Natural killer cell treated with Interleukin-12 subunit alpha and Interleukin-12 subunit beta and Interleukin-15 and Interleukin-18, amount 100 ng/mL, for 72 hours (primary cell): Measurements from ENCODE around the gene FOXK2. TPM values are rescaled to one million over a fixed set of nuclear protein-coding genes. Genes with fewer than 3 reads are reported as not detected.
A peak's percentile ranks its signal among the peaks of the same experiment; 100 is the strongest.
"Not testable (repeated sequence)": the region's sequence is repeated elsewhere in the genome, so short reads cannot be mapped to it uniquely, and the experiment has no call there.

Experiments
- ATAC-seq, 2 donors: fragments of 150-1000 bp; cut with Tn5 transposase in 1 of 2; sonication (Bioruptor Pico), chemical (Tn5 transposase) in 1 of 2; 2 replicates each; pipeline ENCODE4 v1.10.0; 2021
- DNase-seq: peaks from one replicate; pipeline ENCODE4 v3.0.0; 2022; ENCODE audit warnings: low spot score
- H3K27ac Mint-ChIP-seq, 2 donors: 1 replicate in 1 of 2; 2 replicates in 1 of 2; pipeline ENCODE4 v1.8.0; 2022; ENCODE audit warnings: mixed read lengths in 2 of 2, mild to moderate bottlenecking in 1 of 2, moderate library complexity in 1 of 2
- H3K27me3 Mint-ChIP-seq, 2 donors: 1 replicate in 1 of 2; 2 replicates in 1 of 2; pipeline ENCODE4 v1.8.0; 2022; ENCODE audit warnings: mixed read lengths in 2 of 2
- H3K36me3 Mint-ChIP-seq: one replicate; pipeline ENCODE4 v1.8.0; 2022; ENCODE audit warnings: mixed read lengths
- H3K4me1 Mint-ChIP-seq, 2 donors: 1 replicate in 1 of 2; 2 replicates in 1 of 2; pipeline ENCODE4 v1.8.0; 2022; ENCODE audit warnings: low read depth in 2 of 2, mixed read lengths in 2 of 2, mild to moderate bottlenecking in 1 of 2
- H3K4me3 Mint-ChIP-seq: one replicate; pipeline ENCODE4 v1.8.0; 2022; ENCODE audit warnings: mixed read lengths
- H3K9me3 Mint-ChIP-seq: 2 replicates; pipeline ENCODE4 v1.8.0; 2022; ENCODE audit warnings: mixed read lengths
- total RNA-seq, 2 donors: library from RNA; stranded (reverse); gene quantifications; one replicate each; pipeline ENCODE4 v1.2.3, GENCODE V29; 2022

FOXK2 gene
- total RNA-seq, 2 donors from 2014 or later: 60.9 to 108 TPM

DNA sequence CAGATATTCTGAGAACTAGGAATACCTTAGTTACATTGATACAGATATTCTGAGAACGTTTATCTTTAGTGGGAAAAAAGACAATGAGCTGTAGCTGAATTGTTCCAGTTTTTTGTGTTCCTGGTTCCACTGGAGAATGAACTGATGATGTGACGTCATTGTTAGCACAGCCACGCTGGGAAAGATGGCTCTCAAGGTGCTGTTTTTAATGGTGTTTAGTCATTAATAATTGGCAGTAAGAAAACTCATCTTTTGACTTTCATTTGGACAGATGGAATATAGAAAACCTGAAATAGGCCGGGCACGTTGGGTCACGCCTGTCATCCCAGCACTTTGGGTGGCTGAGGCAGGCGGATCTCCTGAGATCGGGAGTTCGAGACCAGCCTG, 10.4 kb downstream of the FOXK2 start:
- H3K36me3 Mint-ChIP-seq: no peaks in the 10 kb centered on the region
- no peaks in the 10 kb centered on the region for H3K27me3 Mint-ChIP-seq
- DNase-seq (no peak), ATAC-seq (no peak)
- H3K27ac Mint-ChIP-seq: no peak overlapping the region
- H3K4me1 Mint-ChIP-seq: peaks cover 42 to 46% of the 10 kb centered on the region in 2 donors
- H3K4me3 Mint-ChIP-seq: no peak overlapping the region
- no peaks in the 10 kb centered on the region for H3K9me3 Mint-ChIP-seq

DNA sequence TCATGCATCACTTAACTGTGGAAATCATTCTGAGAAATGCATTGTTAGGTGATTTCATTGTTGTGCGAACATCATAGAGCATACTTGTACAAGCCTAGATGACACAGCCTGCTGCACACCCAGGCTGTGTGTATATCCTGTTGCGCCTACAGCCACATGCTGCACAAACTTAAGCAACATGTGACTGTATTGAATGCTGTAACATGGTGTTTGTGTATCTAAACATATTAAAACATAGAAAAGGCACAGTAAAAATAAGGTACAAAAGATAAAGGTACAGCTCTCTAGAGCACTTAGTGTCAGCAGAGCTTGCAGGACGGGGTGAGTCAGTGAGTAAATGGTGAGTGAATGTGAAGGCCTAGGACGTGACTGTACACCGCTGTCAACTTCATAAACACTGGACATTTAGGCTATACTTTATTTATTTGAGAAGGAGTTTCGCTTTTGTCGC, 11.9 kb downstream of the FOXK2 start:
- no peaks in the 10 kb centered on the region for H3K9me3 Mint-ChIP-seq

DNA sequence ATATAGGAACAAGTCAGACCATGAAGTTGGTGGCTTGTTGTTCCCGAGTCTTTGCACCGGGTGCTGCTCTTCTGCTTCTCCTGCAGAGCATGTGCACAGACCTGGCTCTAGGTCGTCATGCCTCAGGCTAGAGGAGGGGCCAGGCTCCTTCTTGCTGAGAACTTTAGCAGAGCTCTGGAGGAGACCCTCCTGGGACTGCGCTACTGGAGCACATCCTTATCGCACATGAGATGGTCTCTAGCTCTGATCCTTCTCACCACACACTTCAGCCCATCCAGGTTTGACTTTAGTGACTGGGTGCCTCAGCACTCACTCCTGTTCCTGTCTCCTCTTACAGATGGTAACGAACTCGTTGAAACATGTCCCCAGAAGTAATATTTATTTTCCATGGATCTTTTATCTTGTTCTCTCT, 14.9 kb downstream of the FOXK2 start:
- Mint-ChIP-seq H3K27me3 (no peaks in the 10 kb centered on the region), H3K9me3 (no peaks in the 10 kb centered on the region), H3K4me1 (peaks cover 38 to 51% of the 10 kb centered on the region in 2 donors), H3K4me3 (no peak overlapping the region), H3K36me3 (no peaks in the 10 kb centered on the region), H3K27ac (no peak overlapping the region)
- no peak for ATAC-seq
- DNase-seq: no peak

More for the DNA sequence above, 11.9 kb downstream of the FOXK2 start:
- ATAC-seq: peak; percentile 60 to 61
- H3K36me3 Mint-ChIP-seq: no peaks in the 10 kb centered on the region
- DNase-seq: no peak
- H3K27me3 Mint-ChIP-seq: no peaks in the 10 kb centered on the region
- H3K4me1 Mint-ChIP-seq: peaks cover 47 to 51% of the 10 kb centered on the region in 2 donors
- peak overlapping the region; percentile 21 for H3K4me3 Mint-ChIP-seq
- H3K27ac Mint-ChIP-seq: peak overlapping the region; percentile 50 to 76

DNA sequence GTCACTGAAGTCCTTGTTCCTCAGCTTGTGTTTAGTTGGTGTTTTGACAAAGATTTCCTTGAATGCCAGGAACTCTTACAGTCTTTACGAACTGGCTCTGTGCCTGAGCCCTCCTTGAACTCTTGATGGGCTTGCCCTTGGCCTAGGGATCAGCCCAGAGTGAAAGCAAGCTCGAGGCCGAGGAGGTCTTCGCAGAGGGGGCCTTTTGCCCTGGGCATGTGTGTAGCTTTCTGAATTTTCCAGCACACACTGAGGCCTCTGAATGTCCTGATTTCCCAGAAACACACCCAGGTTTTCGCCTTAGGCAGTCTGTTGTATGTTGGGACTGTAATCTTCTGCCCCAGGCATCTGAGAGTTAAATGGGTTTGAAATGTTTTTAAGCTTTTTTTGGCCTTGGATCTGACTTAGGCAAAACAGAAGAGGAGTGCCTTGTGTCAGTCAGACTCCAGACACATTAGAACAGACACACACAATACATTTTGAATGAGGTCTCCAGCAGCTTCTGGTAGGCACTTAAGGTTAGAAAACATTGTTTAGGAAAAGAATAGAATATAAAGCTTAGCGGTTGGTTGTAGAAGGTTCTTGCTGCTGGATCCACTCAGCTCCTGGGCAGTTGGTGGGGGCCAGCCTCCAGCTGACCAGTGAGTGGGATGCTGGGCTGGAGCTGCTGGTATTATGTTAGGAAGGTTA, 17.1 kb downstream of the FOXK2 start:
- DNase-seq: no peak
- Mint-ChIP-seq H3K36me3 (no peaks in the 10 kb centered on the region), H3K4me1 (peaks cover 34 to 43% of the 10 kb centered on the region in 2 donors), H3K9me3 (no peaks in the 10 kb centered on the region), H3K27me3 (no peaks in the 10 kb centered on the region), H3K4me3 (no peak overlapping the region), H3K27ac (peak overlapping the region in 1 of 2 donors; percentile 63)
- no peak for ATAC-seq

DNA sequence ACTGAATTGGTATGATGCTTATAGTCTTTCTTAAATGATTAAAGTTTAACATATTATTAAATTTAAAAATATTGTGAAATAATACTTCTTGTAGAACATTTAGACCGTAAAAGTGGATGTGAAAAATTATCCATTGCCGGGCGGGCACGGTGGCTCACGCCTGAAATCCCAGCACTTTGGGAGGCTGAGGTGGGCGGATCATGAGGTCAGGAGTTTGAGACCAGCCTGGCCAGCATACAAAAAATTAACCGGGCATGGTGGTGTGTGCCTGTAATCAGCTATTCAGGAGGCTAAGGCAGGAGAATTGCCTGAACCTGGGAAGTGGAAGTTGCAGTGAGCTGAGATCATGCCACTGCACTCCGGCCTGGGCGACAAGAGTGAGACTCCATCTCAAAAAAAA, 17.7 kb downstream of the FOXK2 start:
- not testable (repeated sequence) for H3K27ac Mint-ChIP-seq, H3K9me3 Mint-ChIP-seq, H3K27me3 Mint-ChIP-seq, ATAC-seq, DNase-seq, H3K36me3 Mint-ChIP-seq, H3K4me3 Mint-ChIP-seq
- H3K4me1 Mint-ChIP-seq: peaks cover 33 to 43% of the 10 kb centered on the region in 2 donors

DNA sequence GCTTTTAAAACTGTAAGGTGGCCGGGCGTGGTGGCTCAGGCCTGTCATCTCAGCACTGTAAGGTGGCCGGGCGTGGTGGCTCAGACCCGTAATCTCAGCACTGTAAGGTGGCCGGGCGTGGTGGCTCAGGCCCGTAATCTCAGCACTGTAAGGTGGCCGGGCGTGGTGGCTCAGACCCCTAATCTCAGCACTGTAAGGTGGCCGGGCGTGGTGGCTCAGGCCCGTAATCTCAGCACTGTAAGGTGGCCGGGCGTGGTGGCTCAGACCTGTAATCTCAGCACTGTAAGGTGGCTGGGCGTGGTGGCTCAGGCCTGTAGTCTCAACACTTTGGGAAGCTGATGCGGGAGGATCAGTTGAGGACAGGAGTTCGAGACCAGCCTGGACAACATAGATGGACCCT, 19.5 kb downstream of the FOXK2 start:
- not testable (repeated sequence) for H3K4me3 Mint-ChIP-seq

DNA sequence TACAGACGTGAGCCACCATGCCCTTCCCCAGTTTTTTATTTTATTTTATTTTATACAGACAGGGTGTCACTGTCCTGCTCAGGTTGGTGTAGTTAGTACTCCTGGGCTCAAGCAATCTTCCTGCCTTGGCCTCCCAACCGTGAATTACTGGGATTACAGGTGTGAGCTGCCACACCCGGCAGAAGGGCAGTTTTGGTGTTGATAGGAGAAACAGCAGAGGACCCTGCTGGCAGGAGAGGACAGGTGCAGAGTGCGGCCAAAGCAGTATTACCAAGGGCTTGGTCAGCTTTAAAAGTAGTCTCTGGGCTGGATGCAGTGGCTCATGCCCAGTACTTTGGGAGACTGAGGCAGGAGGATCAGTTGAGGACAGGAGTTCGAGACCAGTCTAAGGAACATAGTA, 22.9 kb downstream of the FOXK2 start:
- Mint-ChIP-seq H3K9me3 (no peaks in the 10 kb centered on the region), H3K27ac (no peak overlapping the region), H3K27me3 (no peaks in the 10 kb centered on the region), H3K4me3 (no peak overlapping the region), H3K4me1 (peaks cover 8 to 22% of the 10 kb centered on the region in 2 donors), H3K36me3 (no peaks in the 10 kb centered on the region)
- ATAC-seq: no peak
- no peak for DNase-seq

More for the DNA sequence above, 19.5 kb downstream of the FOXK2 start:
- not testable (repeated sequence) for H3K27me3 Mint-ChIP-seq, H3K9me3 Mint-ChIP-seq, ATAC-seq, DNase-seq, H3K27ac Mint-ChIP-seq, H3K36me3 Mint-ChIP-seq
- peaks cover 33 to 43% of the 10 kb centered on the region in 2 donors for H3K4me1 Mint-ChIP-seq

DNA sequence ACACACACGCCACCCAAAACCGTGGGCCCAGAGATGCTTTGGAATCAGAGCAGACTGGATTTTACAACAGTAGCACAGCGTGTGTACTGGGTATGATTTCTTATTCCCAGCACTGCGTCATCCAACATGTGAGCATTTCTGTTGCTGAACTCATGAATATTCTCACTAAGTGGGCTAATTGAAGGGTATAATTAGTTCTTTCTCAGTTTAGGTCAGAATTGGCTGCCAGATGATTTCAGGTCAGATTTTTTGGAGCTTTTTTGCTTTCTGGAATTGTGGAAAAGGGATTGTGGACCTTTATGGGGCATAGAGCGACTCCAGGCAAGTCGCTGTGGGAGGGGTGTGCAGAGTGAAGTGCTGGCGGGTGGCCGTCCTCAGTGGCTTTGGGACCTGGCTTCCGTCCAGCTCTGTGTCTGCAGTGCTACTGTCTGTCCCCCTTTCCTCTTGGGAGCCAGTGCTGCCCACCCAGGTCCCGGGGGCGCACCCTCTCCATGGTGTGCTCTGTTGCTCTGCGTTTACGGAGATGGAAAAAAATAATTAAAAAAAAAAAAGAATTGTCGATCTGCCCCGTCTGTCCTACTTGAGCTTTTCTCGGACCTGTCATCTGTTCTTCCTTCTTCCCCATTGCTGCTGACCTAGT, 25.0 kb downstream of the FOXK2 start:
- no peaks in the 10 kb centered on the region for H3K36me3 Mint-ChIP-seq
- H3K4me3 Mint-ChIP-seq: no peak overlapping the region
- no peak overlapping the region for H3K27ac Mint-ChIP-seq
- no peak for DNase-seq
- H3K27me3 Mint-ChIP-seq: no peaks in the 10 kb centered on the region
- H3K9me3 Mint-ChIP-seq: no peaks in the 10 kb centered on the region
- no peak for ATAC-seq
- H3K4me1 Mint-ChIP-seq: peaks cover 25 to 34% of the 10 kb centered on the region in 2 donors

DNA sequence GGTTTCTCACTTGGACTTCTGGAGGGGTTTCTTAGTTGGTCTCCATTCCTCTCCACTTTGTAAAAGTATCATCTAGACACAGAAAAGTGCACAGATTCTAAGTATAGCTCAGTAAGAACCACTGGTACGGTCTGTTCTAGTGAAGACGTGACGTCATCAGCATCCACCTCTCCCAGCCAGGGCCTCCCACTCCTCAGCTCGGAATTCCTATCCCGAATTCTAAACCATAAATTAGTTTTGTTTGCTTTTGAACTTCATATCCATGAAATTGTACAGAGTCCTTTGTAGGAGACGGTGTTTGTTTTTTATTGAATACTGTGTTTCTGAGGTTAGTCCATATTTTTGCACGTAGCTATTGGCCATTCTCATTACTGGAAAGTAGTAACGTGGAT, 25.5 kb downstream of the FOXK2 start:
- no peak overlapping the region for H3K27ac Mint-ChIP-seq
- H3K9me3 Mint-ChIP-seq: no peaks in the 10 kb centered on the region
- no peak for ATAC-seq
- peaks cover 25 to 36% of the 10 kb centered on the region in 2 donors for H3K4me1 Mint-ChIP-seq
- no peaks in the 10 kb centered on the region for H3K27me3 Mint-ChIP-seq
- DNase-seq: no peak
- no peak overlapping the region for H3K4me3 Mint-ChIP-seq
- H3K36me3 Mint-ChIP-seq: no peaks in the 10 kb centered on the region

DNA sequence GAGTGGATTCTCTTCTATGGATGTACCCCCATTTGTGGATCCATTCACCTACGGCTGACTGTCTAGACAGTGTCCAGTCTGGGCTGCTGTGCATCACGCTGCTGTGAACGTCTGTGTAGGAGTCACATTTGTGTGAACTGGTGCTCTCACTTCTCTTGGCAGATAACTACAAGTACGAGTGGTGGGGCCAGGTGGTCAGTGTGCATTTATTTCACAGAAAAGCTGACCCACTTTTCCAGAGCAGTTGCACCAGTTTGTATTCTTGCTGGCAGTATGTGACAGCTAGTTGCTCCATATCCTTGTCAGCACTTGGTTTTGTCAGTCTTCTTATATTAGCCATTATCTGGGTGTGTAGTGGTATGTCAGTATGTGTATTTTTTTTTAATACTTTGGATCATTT, 28.4 kb downstream of the FOXK2 start:
- H3K9me3 Mint-ChIP-seq: no peaks in the 10 kb centered on the region
- DNase-seq: no peak
- H3K27me3 Mint-ChIP-seq: no peaks in the 10 kb centered on the region
- H3K4me3 Mint-ChIP-seq: peak overlapping the region; percentile 24
- H3K27ac Mint-ChIP-seq: peak overlapping the region; percentile 13 to 29
- ATAC-seq: no peak
- peaks cover 32 to 35% of the 10 kb centered on the region in 2 donors for H3K4me1 Mint-ChIP-seq
- no peaks in the 10 kb centered on the region for H3K36me3 Mint-ChIP-seq

DNA sequence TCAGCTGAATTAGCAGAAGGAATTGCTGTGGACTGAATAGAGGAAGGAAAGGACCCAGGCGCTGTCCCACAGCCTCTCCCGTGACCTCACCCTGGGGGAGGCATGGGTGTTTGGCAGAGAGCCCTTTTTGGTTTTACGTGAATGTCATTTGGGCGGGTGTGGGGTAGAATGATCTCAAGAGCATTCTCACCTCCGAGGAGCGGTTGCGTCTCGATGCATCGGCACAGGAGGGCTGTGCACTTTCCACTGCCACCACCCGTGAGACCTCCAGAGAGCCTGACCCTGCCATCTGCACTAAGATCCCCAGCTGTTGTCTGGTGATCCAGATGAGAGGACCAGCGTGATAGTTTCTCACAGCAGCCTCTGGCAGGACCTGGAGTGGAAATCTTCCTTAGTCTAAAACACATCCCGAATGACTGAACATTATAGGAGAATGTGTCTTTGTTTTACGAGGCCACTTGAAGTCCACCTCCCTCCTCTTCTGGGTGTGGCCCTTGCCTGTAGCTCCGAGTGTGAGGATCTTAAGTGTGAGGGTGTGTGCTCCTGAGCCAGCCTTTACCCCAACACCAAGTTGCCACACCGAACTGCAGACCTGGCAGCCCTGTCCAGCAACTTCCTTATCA, 29.3 kb downstream of the FOXK2 start:
- Mint-ChIP-seq H3K4me1 (peaks cover 32 to 33% of the 10 kb centered on the region in 2 donors), H3K27me3 (no peaks in the 10 kb centered on the region), H3K36me3 (no peaks in the 10 kb centered on the region), H3K4me3 (peak overlapping the region; percentile 24), H3K9me3 (no peaks in the 10 kb centered on the region), H3K27ac (peak overlapping the region; percentile 13 to 29)
- no peak for DNase-seq
- peak in 1 of 2 donors; percentile 29 for ATAC-seq

DNA sequence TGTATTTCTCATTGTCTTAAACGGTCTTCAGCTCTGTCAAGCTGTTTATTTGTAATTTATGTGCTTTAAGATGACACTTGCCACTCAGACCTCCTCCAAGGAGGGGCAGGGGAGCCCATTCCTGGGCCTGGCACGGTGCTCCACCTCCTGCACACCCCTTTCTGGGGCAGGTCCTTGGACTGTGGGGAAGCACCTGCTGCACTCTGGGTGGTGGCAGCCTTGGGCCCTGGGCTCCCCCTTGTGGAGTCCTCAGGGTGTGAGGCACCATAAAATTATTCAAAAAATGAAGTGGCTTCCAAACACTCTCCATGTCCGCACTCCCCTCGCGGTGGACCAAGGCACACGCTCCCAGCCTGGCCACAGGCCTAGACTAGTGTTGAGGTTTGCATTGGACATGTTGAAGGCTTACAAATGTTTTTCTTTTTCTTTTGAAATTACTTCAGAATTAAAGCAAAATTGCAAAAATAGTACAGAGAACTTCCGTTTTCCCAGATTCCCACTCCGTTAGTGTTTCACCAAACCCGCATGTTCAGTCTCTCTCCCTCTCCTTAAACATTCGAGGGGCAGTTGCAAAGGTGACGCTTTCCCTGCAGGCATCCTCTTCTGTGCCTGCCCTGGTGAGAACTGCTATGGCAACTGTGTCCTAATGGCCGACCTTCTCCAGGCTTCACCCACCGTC, 32.4 kb downstream of the FOXK2 start:
- H3K27ac Mint-ChIP-seq: peak overlapping the region in 1 of 2 donors; percentile 36
- no peak overlapping the region for H3K4me3 Mint-ChIP-seq

DNA sequence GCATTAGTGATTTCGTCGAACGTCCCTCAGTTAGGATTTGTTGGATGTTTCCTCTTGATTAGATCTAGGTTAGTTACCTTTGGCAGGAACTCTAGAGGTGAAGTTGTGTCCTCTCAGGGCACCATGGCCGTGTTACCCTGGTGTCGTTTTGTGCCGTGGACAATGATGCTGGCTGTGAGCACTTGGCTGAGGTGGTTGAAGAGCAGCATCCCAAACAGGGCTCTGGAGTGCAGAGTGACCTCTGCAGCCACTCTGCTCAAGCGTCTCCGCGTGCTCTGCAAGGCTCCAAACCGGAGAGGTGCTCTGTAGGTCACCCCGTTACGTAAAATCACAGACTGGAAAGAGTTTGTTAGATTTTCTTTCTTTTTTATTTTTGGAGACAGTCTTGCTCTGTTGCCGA, 33.0 kb downstream of the FOXK2 start:
- Mint-ChIP-seq H3K4me1 (peaks cover 34 to 36% of the 10 kb centered on the region in 2 donors), H3K4me3 (no peak overlapping the region), H3K9me3 (no peaks in the 10 kb centered on the region), H3K27me3 (no peaks in the 10 kb centered on the region), H3K36me3 (no peaks in the 10 kb centered on the region), H3K27ac (peak overlapping the region in 1 of 2 donors; percentile 36)
- ATAC-seq (no peak), DNase-seq (no peak)

More for the DNA sequence above, 32.4 kb downstream of the FOXK2 start:
- ATAC-seq: peak; percentile 91 to 93
- DNase-seq: peak; percentile 78
- peaks cover 36 to 37% of the 10 kb centered on the region in 2 donors for H3K4me1 Mint-ChIP-seq
- no peaks in the 10 kb centered on the region for H3K27me3 Mint-ChIP-seq
- no peaks in the 10 kb centered on the region for H3K36me3 Mint-ChIP-seq
- no peaks in the 10 kb centered on the region for H3K9me3 Mint-ChIP-seq
